Measurements from ENCODE around the gene NR2C2AP. TPM values are rescaled to one million over a fixed set of nuclear protein-coding genes. Genes with fewer than 3 reads are reported as not detected.

Gene NR2C2AP
- total RNA-seq, 2 experiments from 2014 or later, result 37.8 to 40.0 TPM

- Mint-ChIP-seq H3K27ac (no peak overlapping the region), H3K36me3 (ENCODE audit: low read depth) (peaks cover 2% of the 10 kb centered on the region), H3K4me1 (ENCODE audit: low read depth) (no peaks in the 10 kb centered on the region), H3K9me3 (peaks cover 15% of the 10 kb centered on the region), H3K4me3 (no peak overlapping the region), H3K27me3 (peaks cover 14% of the 10 kb centered on the region)
- ChIA-PET CTCF (no interaction called here), POLR2A (interaction anchor here (0.6 kb wide), 1 partner anchor 274 kb away, joined by 3 read pairs; no protein-coding TSS in a partner anchor)
- DNase-seq, result no peak
- TF ChIP-seq CTCF (IDR thresholded peaks at IDR 0.05), result no peak
- intact Hi-C loops (cut with micrococcal nuclease), result no loop called here
- no peak for ATAC-seq
These were observed 35.1 kb upstream of the NR2C2AP start for GRCh38 chr19:19238126-19238894.

GRCh38 chr19:19236173-19236572 is 33.0 kb upstream of the NR2C2AP start:
- Mint-ChIP-seq H3K27me3 (peaks cover 14% of the 10 kb centered on the region), H3K27ac (no peak overlapping the region), H3K4me3 (no peak overlapping the region), H3K4me1 (ENCODE audit: low read depth) (no peaks in the 10 kb centered on the region), H3K36me3 (ENCODE audit: low read depth) (peaks cover 2% of the 10 kb centered on the region), H3K9me3 (peaks cover 15% of the 10 kb centered on the region)
- CTCF ChIA-PET, result no interaction called here
- intact Hi-C loops (cut with micrococcal nuclease), result no loop called here
- DNase-seq (no peak), ATAC-seq (no peak)
- POLR2A ChIA-PET, result no interaction called here
- no peak for TF ChIP-seq CTCF (IDR thresholded peaks at IDR 0.05)

- peaks cover 10% of the 10 kb centered on the region for H3K27me3 Mint-ChIP-seq
- intact Hi-C loops (cut with micrococcal nuclease), result no loop called here
- H3K4me3 Mint-ChIP-seq, result no peak overlapping the region
- H3K36me3 Mint-ChIP-seq (ENCODE audit: low read depth), result peaks cover 2% of the 10 kb centered on the region
- ATAC-seq (no peak), DNase-seq (no peak)
- peaks cover 15% of the 10 kb centered on the region for H3K9me3 Mint-ChIP-seq
- no peak for TF ChIP-seq CTCF (IDR thresholded peaks at IDR 0.05)
- ChIA-PET CTCF (interaction anchor here (0.8 to 2.3 kb wide), 2 partner anchors 10 to 23 kb away, joined by 3 to 9 read pairs; no protein-coding TSS in a partner anchor), POLR2A (no interaction called here)
- no peak overlapping the region for H3K27ac Mint-ChIP-seq
- H3K4me1 Mint-ChIP-seq (ENCODE audit: low read depth), result no peaks in the 10 kb centered on the region
These were observed 31.1 kb upstream of the NR2C2AP start for GRCh38 chr19:19234220-19234816.

GRCh38 chr19:19232261-19232721 is 29.1 kb upstream of the NR2C2AP start:
- H3K36me3 Mint-ChIP-seq (ENCODE audit: low read depth), result peaks cover 2% of the 10 kb centered on the region
- H3K9me3 Mint-ChIP-seq, result peaks cover 15% of the 10 kb centered on the region
- H3K27ac Mint-ChIP-seq, result no peak overlapping the region
- no peaks in the 10 kb centered on the region for H3K4me1 Mint-ChIP-seq (ENCODE audit: low read depth)
- peaks cover 9% of the 10 kb centered on the region for H3K27me3 Mint-ChIP-seq
- DNase-seq (no peak), ATAC-seq (no peak)
- no peak overlapping the region for H3K4me3 Mint-ChIP-seq
- ChIA-PET POLR2A (interaction anchor here (0.5 kb wide), 1 partner anchor 247 kb away, joined by 3 read pairs; no protein-coding TSS in a partner anchor), CTCF (no interaction called here)
- TF ChIP-seq CTCF (IDR thresholded peaks at IDR 0.05), result no peak
- intact Hi-C loops (cut with micrococcal nuclease), result no loop called here

- Mint-ChIP-seq H3K9me3 (peaks cover 10% of the 10 kb centered on the region), H3K27me3 (peaks cover 7% of the 10 kb centered on the region), H3K4me3 (no peak overlapping the region), H3K36me3 (ENCODE audit: low read depth) (no peaks in the 10 kb centered on the region), H3K27ac (no peak overlapping the region), H3K4me1 (ENCODE audit: low read depth) (no peaks in the 10 kb centered on the region)
- ChIA-PET CTCF (no interaction called here), POLR2A (no interaction called here)
- ATAC-seq, result no peak
- no peak for DNase-seq
- intact Hi-C loops (cut with micrococcal nuclease), result no loop called here
- TF ChIP-seq CTCF (IDR thresholded peaks at IDR 0.05), result no peak
These were observed 27.8 kb upstream of the NR2C2AP start for GRCh38 chr19:19230999-19231398.
